GM10248 (cell line): ENCODE data around the gene ZNF77.

Source experiments
- CTCF ChIA-PET: fragments of 300-600 bp; sonication (Branson Sonifier 250); formaldehyde crosslinking; extraction: SDS; loops from one replicate; lab custom pipeline; 2021; ENCODE audit warnings: antibody characterized with exemption; lab: Yijun Ruan, JAX
- POLR2A ChIA-PET: fragments of 350-650 bp; sonication (Branson Sonifier 250); formaldehyde crosslinking; extraction: SDS; loops from one replicate; lab custom pipeline; 2020; ENCODE audit warnings: antibody characterized with exemption; lab: Yijun Ruan, JAX
- DNase-seq: peaks from one replicate; pipeline ENCODE4 v3.0.0; 2012; ENCODE audit errors: extremely low spot score
- CTCF ChIP-seq: IDR thresholded peaks from 2 replicates; pipeline ENCODE4 v1.5.1; 2012; ENCODE audit warnings: mild to moderate bottlenecking, low read depth; ENCODE audit errors: extremely low read depth, missing control alignments, control extremely low read depth

The ZNF77 gene

GRCh38 chr19:2926341-2927031 lies 18.3 kb downstream of the ZNF77 start:
- POLR2A ChIA-PET = no interaction called here
- no peak for TF ChIP-seq CTCF
- CTCF ChIA-PET = interaction anchor here (1.1 kb wide), 1 partner anchor 24 kb away, joined by 3 read pairs; no protein-coding TSS in a partner anchor
- DNase-seq = no peak

- POLR2A ChIA-PET = no interaction called here
- DNase-seq = no peak
- TF ChIP-seq CTCF = no peak
- CTCF ChIA-PET = interaction anchor here (1.5 to 1.9 kb wide), 3 partner anchors 27 to 180 kb away, joined by 4 to 7 read pairs (median 6); no protein-coding TSS in a partner anchor
These were observed 21.3 kb downstream of the ZNF77 start for GRCh38 chr19:2923510-2923909.

GRCh38 chr19:2922987-2923386 lies 21.8 kb downstream of the ZNF77 start:
- CTCF ChIA-PET = interaction anchor here (1.5 to 1.9 kb wide), 3 partner anchors 27 to 181 kb away, joined by 4 to 7 read pairs (median 6); no protein-coding TSS in a partner anchor
- TF ChIP-seq CTCF = no peak
- POLR2A ChIA-PET = no interaction called here
- no peak for DNase-seq

GRCh38 chr19:2917275-2918184 lies 27.2 kb downstream of the ZNF77 start:
- ChIA-PET CTCF (no interaction called here), POLR2A (no interaction called here)
- no peak for TF ChIP-seq CTCF
- DNase-seq = no peak

- CTCF ChIA-PET = interaction anchor here (1.1 to 1.4 kb wide), 3 partner anchors 12 to 27 kb away, joined by 3 to 4 read pairs (median 3); partner anchors contain the start of gene ZNF57
These were observed 32.5 kb downstream of the ZNF77 start for GRCh38 chr19:2912306-2912705.

More at GRCh38 chr19:2912306-2912705, 32.5 kb downstream of the ZNF77 start:
- no peak for DNase-seq
- POLR2A ChIA-PET = no interaction called here
- no peak for TF ChIP-seq CTCF
